Prostate gland (tissue), 2 donors: ENCODE measurements around the gene TSFM. TPM values are rescaled to one million over a fixed set of nuclear protein-coding genes. Genes with fewer than 3 reads are reported as not detected.
A peak's percentile ranks its signal among the peaks of the same experiment; 100 is the strongest.

Source experiments
- DNase-seq: peaks from one replicate; pipeline ENCODE4 v3.0.0-alpha.2; 2019; ENCODE audit warnings: low spot score
- H3K27ac ChIP-seq, 2 donors: fragments of 200-600 bp; sonication (generic); 2 replicates each; pipeline ENCODE4 v1.5.1; 2017 to 2019
- H3K27me3 ChIP-seq: fragments of 200-600 bp; sonication (generic); replicated peaks from 2 replicates; pipeline ENCODE4 v1.5.1; 2019; ENCODE audit not compliant: insufficient read depth
- H3K36me3 ChIP-seq, 2 donors: fragments of 200-600 bp; sonication (generic); 1 replicate in 1 of 2; 2 replicates in 1 of 2; pipeline versions ENCODE4 v1.5.1 to v1.8.1; 2017 to 2019
- H3K4me1 ChIP-seq: fragments of 200-600 bp; sonication (generic); replicated peaks from 2 replicates; pipeline ENCODE4 v1.5.1; 2019
- H3K4me3 ChIP-seq, 2 donors: fragments of 200-600 bp; sonication (generic); 2 replicates each; pipeline ENCODE4 v1.5.1; 2017 to 2019
- H3K9me3 ChIP-seq: fragments of 200-600 bp; sonication (generic); 2 replicates; pipeline ENCODE4 v1.5.1; 2017
- CTCF ChIP-seq, 4 experiments: fragments of 200-600 bp in 2 of 4; fragments of 450-650 bp in 2 of 4; sonication (generic) in 2 of 4; IDR thresholded peaks; 1 replicate in 3 of 4; 2 replicates in 1 of 4; pipeline ENCODE4 v1.5.1; 2016 to 2019; ENCODE audit warnings: antibody characterized with exemption in 4 of 4, mild to moderate bottlenecking in 2 of 4, moderate library complexity in 2 of 4
- POLR2A ChIP-seq: fragments of 450-650 bp; IDR thresholded peaks from one replicate; pipeline ENCODE4 v1.6.1; 2016; ENCODE audit warnings: antibody characterized with exemption, mild to moderate bottlenecking
- POLR2AphosphoS5 ChIP-seq: sonication (generic); formaldehyde crosslinking; IDR thresholded peaks from one replicate; pipeline ENCODE4 v1.6.1; 2017; ENCODE audit warnings: antibody characterized with exemption
- WGBS: methylation state at CpG from one replicate; pipeline ENCODE4 v1.1.5; 2018; 5-methylcytosine and 5-hydroxymethylcytosine counted together
- intact Hi-C: fragments of 100-400 bp; cut with DNase I; formaldehyde crosslinking; loops from one replicate; pipeline ENCODE4 v1.14.2; 2022
- total RNA-seq, 2 donors: library from RNA; depleted of rRNA; stranded (reverse); fragments of >200 nt; gene quantifications; one replicate each; pipeline ENCODE4 v1.1.0, GENCODE V29; 2016

Gene TSFM
- total RNA-seq, 2 donors from 2014 or later, result 24.3 to 39.6 TPM

DNA sequence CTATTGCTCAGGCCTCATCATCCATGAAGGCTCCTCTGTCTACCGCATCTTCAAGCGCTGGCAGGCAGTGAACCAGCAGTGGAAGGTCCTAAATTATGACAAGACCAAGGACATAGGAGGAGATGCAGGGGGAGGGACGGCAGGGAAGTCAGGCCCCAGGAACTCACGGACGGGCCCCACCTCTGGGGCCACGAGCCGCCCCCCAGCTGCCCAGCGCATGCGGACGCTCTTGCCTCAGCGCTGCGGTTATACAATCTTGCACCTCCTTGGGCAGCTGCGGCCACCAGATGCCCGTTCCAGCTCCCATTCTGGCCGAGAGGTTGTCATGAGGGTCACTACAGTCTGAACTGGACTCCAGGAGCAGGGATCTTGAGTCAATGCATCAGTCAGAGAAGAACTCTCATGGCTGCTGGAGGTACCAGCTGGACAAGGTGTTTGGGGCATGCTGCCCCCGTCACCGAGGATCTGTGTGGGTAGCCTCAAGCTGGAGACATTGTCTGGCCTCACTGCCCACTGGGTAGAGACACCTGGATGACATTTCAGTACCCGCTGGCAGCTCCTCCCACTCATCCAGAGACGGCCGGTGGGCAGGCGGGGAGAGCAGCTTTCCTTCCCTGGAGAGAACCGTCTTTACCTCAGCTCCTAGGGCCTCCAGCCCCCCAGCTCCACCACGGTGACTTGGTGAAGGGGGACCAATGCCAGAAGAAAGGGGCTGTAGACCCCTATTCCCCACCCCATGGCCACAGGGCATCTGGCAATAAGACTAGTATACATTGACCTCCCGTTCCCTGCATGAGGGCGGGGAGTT lies 23.8 kb upstream of the TSFM start:
- 88% methylated on average over 25 of the region's 25 CpGs for WGBS
- TF ChIP-seq CTCF (IDR thresholded peaks at IDR 0.05), result no peak
- H3K4me1 ChIP-seq, result peaks cover 3% of the 10 kb centered on the region

DNA sequence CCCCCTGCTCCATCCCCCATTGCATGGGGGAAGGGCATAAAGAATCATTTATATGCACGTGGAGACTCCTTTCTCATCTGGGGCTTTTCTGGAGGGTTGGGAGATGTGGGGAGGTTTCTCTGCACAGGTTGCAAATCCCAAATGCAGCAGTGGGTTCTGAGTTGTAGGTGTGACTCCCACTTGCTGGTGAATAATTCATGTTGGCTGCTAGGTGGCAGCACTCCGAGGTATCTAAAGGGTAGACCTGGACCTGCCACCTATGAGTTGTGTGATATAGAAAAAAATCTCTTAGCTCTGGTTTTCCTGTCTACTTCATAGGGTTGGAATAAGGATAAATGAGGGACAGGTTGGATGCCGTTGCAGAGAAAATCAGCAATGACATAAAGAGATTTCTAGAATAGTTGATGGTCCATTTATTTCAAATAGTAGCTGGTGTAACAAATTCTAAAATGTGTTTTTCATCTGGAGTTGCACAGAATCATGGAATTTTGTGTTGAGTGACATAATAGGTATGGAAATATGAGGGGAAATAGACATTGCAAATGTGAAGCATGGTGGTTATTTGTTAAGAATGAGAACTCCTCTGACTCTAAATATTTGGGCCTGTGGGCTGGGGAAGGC lies 23.1 kb upstream of the TSFM start:
- DNase-seq, result no peak
- no peak overlapping the region for H3K4me3 ChIP-seq
- H3K27ac ChIP-seq, result no peak overlapping the region
- intact Hi-C loops, result no loop called here
- no peak for TF ChIP-seq POLR2A
- no peak for TF ChIP-seq POLR2AphosphoS5
- TF ChIP-seq CTCF (IDR thresholded peaks at IDR 0.05), result peak in 2 of 4 experiments; percentile 15 to 41
- no peaks in the 10 kb centered on the region for H3K9me3 ChIP-seq
- WGBS, result 31% methylated on average over 3 of the region's 3 CpGs
- no peaks in the 10 kb centered on the region for H3K27me3 ChIP-seq
- H3K4me1 ChIP-seq, result peaks cover 3% of the 10 kb centered on the region
- no peaks in the 10 kb centered on the region for H3K36me3 ChIP-seq

More for the DNA sequence above, 23.8 kb upstream of the TSFM start:
- no peak for DNase-seq
- Histone ChIP-seq H3K4me3 (no peak overlapping the region), H3K27me3 (no peaks in the 10 kb centered on the region), H3K36me3 (no peaks in the 10 kb centered on the region), H3K9me3 (no peaks in the 10 kb centered on the region), H3K27ac (no peak overlapping the region)
- intact Hi-C loops, result no loop called here

- intact Hi-C loops, result no loop called here
- Histone ChIP-seq H3K4me1 (peaks cover 10% of the 10 kb centered on the region), H3K36me3 (no peaks in the 10 kb centered on the region), H3K27me3 (no peaks in the 10 kb centered on the region), H3K27ac (no peak overlapping the region), H3K9me3 (no peaks in the 10 kb centered on the region), H3K4me3 (no peak overlapping the region)
- no peak for DNase-seq
- 95% methylated on average over 3 of the region's 3 CpGs for WGBS
- TF ChIP-seq POLR2A, result no peak
- no peak for TF ChIP-seq CTCF (IDR thresholded peaks at IDR 0.05)
- TF ChIP-seq POLR2AphosphoS5, result no peak
Measured at GRCh38 chr12:57760347-57760982, 22.1 kb upstream of the TSFM start.

DNA sequence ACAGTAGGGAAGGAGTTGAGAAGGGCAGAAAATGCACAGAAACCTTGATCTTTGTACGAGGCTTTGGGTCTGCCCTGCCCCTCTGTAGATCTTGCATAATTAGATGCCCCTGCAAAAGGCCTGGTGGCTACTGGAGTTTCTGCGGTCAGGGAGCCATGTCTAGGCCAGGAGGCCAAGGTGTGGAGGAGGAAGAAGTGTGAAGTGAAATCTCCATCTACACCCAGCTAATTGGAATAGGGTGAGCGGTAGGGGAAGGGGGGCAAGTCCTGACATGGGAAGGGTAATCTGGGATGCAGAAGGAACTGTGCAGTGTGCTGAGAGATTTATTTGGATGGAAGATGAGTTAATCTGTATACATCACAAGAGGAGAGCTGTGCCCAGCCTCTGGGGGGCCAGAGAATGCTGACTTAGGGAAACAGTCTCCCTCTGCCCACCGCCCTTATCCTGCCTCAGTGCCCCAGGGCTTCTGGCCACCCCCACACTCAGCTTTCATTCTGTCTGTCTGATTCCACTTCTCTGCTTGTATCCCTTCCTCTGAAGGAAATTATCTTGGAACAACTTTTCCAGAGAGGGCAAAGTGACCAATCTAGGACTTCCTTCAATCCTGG lies 21.1 kb upstream of the TSFM start:
- Histone ChIP-seq H3K4me3 (no peak overlapping the region), H3K27me3 (no peaks in the 10 kb centered on the region), H3K9me3 (no peaks in the 10 kb centered on the region), H3K36me3 (no peaks in the 10 kb centered on the region), H3K27ac (no peak overlapping the region), H3K4me1 (peaks cover 16% of the 10 kb centered on the region)
- no peak for DNase-seq
- TF ChIP-seq CTCF (IDR thresholded peaks at IDR 0.05), result no peak
- TF ChIP-seq POLR2AphosphoS5, result no peak
- no peak for TF ChIP-seq POLR2A
- WGBS, result 92% methylated on average over 4 of the region's 4 CpGs
- intact Hi-C loops, result no loop called here
